H9 (cell line): Measurements from ENCODE around the gene GALNT16. TPM values are rescaled to one million over a fixed set of nuclear protein-coding genes. Genes with fewer than 3 reads are reported as not detected.

Source experiments
- DNase-seq: peaks from one replicate; pipeline ENCODE4 v3.0.0-alpha.2; 2017
- H2AFZ ChIP-seq: one replicate; pipeline ENCODE4 v1.6.1; 2013; ENCODE audit warnings: mild to moderate bottlenecking, low read length, control low read depth, moderate library complexity
- H2AK5ac ChIP-seq: 2 replicates; pipeline ENCODE4 v1.6.1; 2013; ENCODE audit warnings: low read length, control low read depth, mixed read lengths; ENCODE audit not compliant: insufficient read length
- H2BK120ac ChIP-seq: one replicate; pipeline ENCODE4 v1.6.1; 2013; ENCODE audit warnings: low read depth, mild to moderate bottlenecking, low read length, control low read depth, inconsistent platforms; ENCODE audit not compliant: poor library complexity, severe bottlenecking
- H2BK12ac ChIP-seq: 2 replicates; pipeline ENCODE4 v1.6.1; 2013; ENCODE audit warnings: low read length, control low read depth, mixed read lengths, low read depth; ENCODE audit not compliant: insufficient read length
- H2BK15ac ChIP-seq: 2 replicates; pipeline ENCODE4 v1.6.1; 2013; ENCODE audit warnings: low read depth, low read length, control low read depth
- H2BK20ac ChIP-seq: one replicate; pipeline ENCODE4 v1.6.1; 2013; ENCODE audit warnings: low read depth, mild to moderate bottlenecking, low read length, control low read depth, inconsistent platforms; ENCODE audit not compliant: poor library complexity, severe bottlenecking
- H2BK5ac ChIP-seq: 2 replicates; pipeline ENCODE4 v1.6.1; 2013; ENCODE audit warnings: low read length, control low read depth, mixed read lengths; ENCODE audit not compliant: insufficient read length
- H3K14ac ChIP-seq: 2 replicates; pipeline ENCODE4 v1.6.1; 2013; ENCODE audit warnings: low read length, control low read depth; ENCODE audit not compliant: insufficient read depth
- H3K18ac ChIP-seq: 2 replicates; pipeline ENCODE4 v1.6.1; 2013; ENCODE audit warnings: low read depth, mild to moderate bottlenecking, mixed read lengths, low read length, control low read depth; ENCODE audit not compliant: insufficient read length
- H3K23ac ChIP-seq: 2 replicates; pipeline ENCODE4 v1.6.1; 2013; ENCODE audit warnings: low read length, control low read depth, mixed read lengths, low read depth; ENCODE audit not compliant: insufficient read length
- H3K23me2 ChIP-seq: 2 replicates; pipeline ENCODE4 v1.6.1; 2013; ENCODE audit warnings: low read depth, mild to moderate bottlenecking, mixed read lengths, low read length, control low read depth; ENCODE audit not compliant: insufficient read length, poor library complexity, severe bottlenecking
- H3K27ac ChIP-seq: 2 replicates; pipeline ENCODE4 v1.5.1; 2013; ENCODE audit warnings: low read length, control low read depth, mixed read lengths, low read depth; ENCODE audit not compliant: insufficient read length
- H3K27me3 ChIP-seq: 2 replicates; pipeline ENCODE4 v1.6.1; 2013; ENCODE audit warnings: low read length, control low read depth, inconsistent platforms; ENCODE audit not compliant: insufficient read depth
- H3K4ac ChIP-seq: 2 replicates; pipeline ENCODE4 v1.6.1; 2013; ENCODE audit warnings: low read depth, mild to moderate bottlenecking, control low read depth, inconsistent platforms, low read length, moderate library complexity
- H3K4me1 ChIP-seq: 2 replicates; pipeline ENCODE4 v1.6.1; 2013; ENCODE audit warnings: low read length, control low read depth, inconsistent platforms; ENCODE audit not compliant: insufficient read depth
- H3K4me2 ChIP-seq: 2 replicates; pipeline ENCODE4 v1.6.1; 2013; ENCODE audit warnings: low read length, control low read depth, mixed read lengths; ENCODE audit not compliant: insufficient read length, insufficient read depth
- H3K56ac ChIP-seq: 2 replicates; pipeline ENCODE4 v1.6.1; 2013; ENCODE audit warnings: low read depth, mild to moderate bottlenecking, mixed read lengths, low read length, control low read depth; ENCODE audit not compliant: insufficient read length
- H3K79me1 ChIP-seq: 2 replicates; pipeline ENCODE4 v1.6.1; 2013; ENCODE audit warnings: low read depth, mild to moderate bottlenecking, moderate library complexity, low read length, control low read depth, inconsistent platforms; ENCODE audit not compliant: insufficient read depth, poor library complexity, severe bottlenecking
- H3K79me2 ChIP-seq: 2 replicates; pipeline ENCODE4 v1.6.1; 2013; ENCODE audit warnings: low read length, control low read depth, inconsistent platforms; ENCODE audit not compliant: insufficient read depth
- H3K9ac ChIP-seq: 2 replicates; pipeline ENCODE4 v1.6.1; 2013; ENCODE audit warnings: low read length, control low read depth, mixed read lengths; ENCODE audit not compliant: insufficient read length; ENCODE audit errors: extremely low read depth
- H3K9me3 ChIP-seq: one replicate; pipeline ENCODE4 v1.6.1; 2013; ENCODE audit warnings: low read depth, low read length, inconsistent platforms; ENCODE audit not compliant: control insufficient read depth
- H3T11ph ChIP-seq: one replicate; pipeline ENCODE4 v1.6.1; 2013; ENCODE audit warnings: mild to moderate bottlenecking, low read length, control low read depth, inconsistent platforms
- H4K20me1 ChIP-seq: one replicate; pipeline ENCODE4 v1.6.1; 2013; ENCODE audit not compliant: control insufficient read depth, insufficient read length, insufficient read depth
- H4K5ac ChIP-seq: 2 replicates; pipeline ENCODE4 v1.6.1; 2013; ENCODE audit warnings: low read depth, mild to moderate bottlenecking, mixed read lengths, low read length, control low read depth; ENCODE audit not compliant: insufficient read length
- H4K8ac ChIP-seq: replicated peaks from 2 replicates; pipeline ENCODE4 v1.6.1; 2013; ENCODE audit warnings: low read length, control low read depth, mixed read lengths, low read depth; ENCODE audit not compliant: insufficient read length
- H4K91ac ChIP-seq: 2 replicates; pipeline ENCODE4 v1.6.1; 2013; ENCODE audit warnings: low read depth, mild to moderate bottlenecking, moderate library complexity, mixed read lengths, low read length, control low read depth; ENCODE audit not compliant: insufficient read length
- H3K27ac Mint-ChIP-seq, 3 experiments: 2 replicates in 2 of 3; 3 replicates in 1 of 3; pipeline ENCODE4 v1.8.0; 2020 to 2021; ENCODE audit warnings: mixed read lengths in 3 of 3, mild to moderate bottlenecking in 1 of 3, moderate library complexity in 1 of 3
- H3K27me3 Mint-ChIP-seq: 2 replicates; pipeline ENCODE4 v1.8.0; 2021; ENCODE audit warnings: low read depth, mild to moderate bottlenecking, moderate library complexity, mixed read lengths
- H3K36me3 Mint-ChIP-seq, 3 experiments: 2 replicates in 2 of 3; 3 replicates in 1 of 3; pipeline ENCODE4 v1.8.0; 2020 to 2021; ENCODE audit warnings: low read depth in 3 of 3, mixed read lengths in 3 of 3; ENCODE audit not compliant: insufficient read depth in 1 of 3
- H3K4me1 Mint-ChIP-seq, 2 experiments: 2 replicates each; pipeline ENCODE4 v1.8.0; 2020; ENCODE audit warnings: mixed read lengths in 2 of 2
- H3K4me3 Mint-ChIP-seq, 2 experiments: 2 replicates in 1 of 2; 3 replicates in 1 of 2; pipeline ENCODE4 v1.8.0; 2020 to 2021; ENCODE audit warnings: mild to moderate bottlenecking in 2 of 2, mixed read lengths in 2 of 2, moderate library complexity in 1 of 2
- H3K9me3 Mint-ChIP-seq, 2 experiments: 2 replicates in 1 of 2; 3 replicates in 1 of 2; pipeline ENCODE4 v1.8.0; 2020; ENCODE audit warnings: mild to moderate bottlenecking in 2 of 2, mixed read lengths in 2 of 2, moderate library complexity in 1 of 2
- CTCF ChIP-seq: fragments of 200-600 bp; sonication (generic); conservative IDR thresholded peaks from 3 replicates; pipeline ENCODE4 v1.8.0; 2021; ENCODE audit warnings: antibody characterized with exemption, mild to moderate bottlenecking
- WGBS: extraction: QIAGEN DNeasy Blood & Tissue Kit; methylation state at CpG from one replicate; pipeline ENCODE4 v1.1.7; 2013; ENCODE audit warnings: missing lambda C conversion rate, low lambda C conversion rate, mixed read lengths; ENCODE audit not compliant: insufficient read length; ENCODE audit errors: extremely low coverage; 5-methylcytosine and 5-hydroxymethylcytosine counted together
- total RNA-seq: library from RNA; stranded (reverse); gene quantifications from 2 replicates; pipeline ENCODE4 v1.2.1, GENCODE V29; 2021

GALNT16 gene
- total RNA-seq, 1 experiment from 2014 or later: 2.3 TPM

GRCh38 chr14:69291891-69292561 is 32.1 kb downstream of the GALNT16 start:
- Histone ChIP-seq H3K27ac (no peak overlapping the region), H4K8ac (no peak overlapping the region), H3K14ac (no peak overlapping the region), H3K27me3 (no peaks in the 10 kb centered on the region), H3K4me1 (no peaks in the 10 kb centered on the region), H2AFZ (no peak overlapping the region), H3K79me2 (no peaks in the 10 kb centered on the region), H2BK15ac (no peak overlapping the region), H3K9ac (no peak overlapping the region), H3K18ac (no peak overlapping the region), H4K20me1 (no peaks in the 10 kb centered on the region), H2BK20ac (no peak overlapping the region), H2AK5ac (no peak overlapping the region), H3K4ac (no peak overlapping the region), H4K5ac (no peak overlapping the region), H3K56ac (no peak overlapping the region), H3K23ac (no peak overlapping the region), H3T11ph (no peak overlapping the region), H3K4me2 (no peak overlapping the region), H3K9me3 (no peaks in the 10 kb centered on the region), H2BK5ac (no peak overlapping the region), H2BK12ac (no peak overlapping the region), H3K23me2 (no peaks in the 10 kb centered on the region), H4K91ac (no peak overlapping the region), H2BK120ac (no peak overlapping the region), H3K79me1 (no peaks in the 10 kb centered on the region)
- H3K9me3 Mint-ChIP-seq: no peaks in the 10 kb centered on the region
- no CpG with 5 or more reads among the region's 5 CpGs for WGBS
- H3K36me3 Mint-ChIP-seq: no peaks in the 10 kb centered on the region
- no peak overlapping the region for H3K27ac Mint-ChIP-seq
- no peak for DNase-seq
- no peak for TF ChIP-seq CTCF
- H3K27me3 Mint-ChIP-seq: no peaks in the 10 kb centered on the region
- peaks cover 8 to 12% of the 10 kb centered on the region in 2 experiments for H3K4me1 Mint-ChIP-seq
- H3K4me3 Mint-ChIP-seq: no peak overlapping the region
